Cardiac muscle cell (in vitro differentiated cells and primary cell): ENCODE measurements around the gene BAG3. TPM values are rescaled to one million over a fixed set of nuclear protein-coding genes. Genes with fewer than 3 reads are reported as not detected.

Experiments used
- DNase-seq, 2 donors: peaks; one replicate each; pipeline versions ENCODE4 v3.0.0 to v3.0.0-alpha.2; 2010 to 2017; ENCODE audit warnings: low read depth in 1 of 2, low spot score in 1 of 2
- H3K27ac ChIP-seq: fragments of 200-600 bp; sonication (generic); 2 replicates; pipeline ENCODE4 v1.5.1; 2016
- H3K27me3 ChIP-seq: fragments of 200-600 bp; sonication (generic); 2 replicates; pipeline ENCODE4 v1.6.0; 2016; ENCODE audit warnings: control low read depth
- H3K36me3 ChIP-seq: fragments of 200-600 bp; sonication (generic); 2 replicates; pipeline ENCODE4 v1.5.1; 2016; ENCODE audit warnings: control low read depth
- H3K4me1 ChIP-seq: fragments of 200-600 bp; sonication (generic); 2 replicates; pipeline ENCODE4 v1.8.1; 2017; ENCODE audit warnings: low read depth, mild to moderate bottlenecking, mixed run types
- H3K4me3 ChIP-seq: fragments of 200-600 bp; sonication (generic); 2 replicates; pipeline ENCODE4 v1.5.1; 2016; ENCODE audit warnings: mild to moderate bottlenecking
- H3K9me3 ChIP-seq: fragments of 200-600 bp; sonication (generic); 2 replicates; pipeline ENCODE4 v1.5.1; 2017; ENCODE audit warnings: low read depth, mild to moderate bottlenecking, control low read depth
- polyA plus RNA-seq: library from polyadenylated mRNA; unstranded; fragments of >200 nt; fragmentation: Nextera tagmentation; extraction: Ambion mirVana; gene quantifications from 2 replicates; pipeline ENCODE4 v1.2.1, GENCODE V29; 2016
- total RNA-seq: library from RNA; depleted of rRNA; stranded (reverse); fragments of >200 nt; gene quantifications from 2 replicates; pipeline ENCODE4 v1.2.3, GENCODE V29; 2016
- TF ChIP-seq, protein P1 (sequence below): IDR thresholded peaks from 2 replicates; pipeline ENCODE4 v1.5.1; 2012; ENCODE audit warnings: low read depth, mild to moderate bottlenecking, low read length

The BAG3 gene
- total and polyA plus RNA-seq, 2 experiments from 2014 or later = 45.4 to 62.3 TPM

DNA sequence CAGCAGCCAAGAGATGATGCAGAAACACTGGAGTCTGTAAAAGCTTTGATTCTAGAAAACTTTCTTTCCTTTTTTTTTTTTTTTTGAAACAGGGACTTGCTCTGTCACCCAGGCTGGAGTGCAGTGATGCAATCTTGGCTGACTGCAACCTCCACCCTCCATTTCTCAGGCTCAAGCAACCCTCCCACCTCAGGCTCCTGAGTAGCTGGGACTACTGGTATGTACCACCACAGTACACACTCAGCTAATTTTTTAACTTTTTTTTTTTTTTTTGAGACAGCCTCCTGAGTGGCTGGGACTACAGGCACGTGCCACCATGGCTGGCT is 17.0 kb upstream of the BAG3 start:
- no peaks in the 10 kb centered on the region for H3K36me3 ChIP-seq
- H3K4me1 ChIP-seq = no peaks in the 10 kb centered on the region
- no peak overlapping the region for H3K4me3 ChIP-seq

GRCh38 chr10:119637631-119638030 is 13.5 kb upstream of the BAG3 start:
- Histone ChIP-seq H3K27ac (no peak overlapping the region), H3K27me3 (no peaks in the 10 kb centered on the region), H3K36me3 (no peaks in the 10 kb centered on the region), H3K4me1 (no peaks in the 10 kb centered on the region), H3K9me3 (no peaks in the 10 kb centered on the region), H3K4me3 (no peak overlapping the region)
- DNase-seq = no peak
- TF ChIP-seq, protein P1, sequence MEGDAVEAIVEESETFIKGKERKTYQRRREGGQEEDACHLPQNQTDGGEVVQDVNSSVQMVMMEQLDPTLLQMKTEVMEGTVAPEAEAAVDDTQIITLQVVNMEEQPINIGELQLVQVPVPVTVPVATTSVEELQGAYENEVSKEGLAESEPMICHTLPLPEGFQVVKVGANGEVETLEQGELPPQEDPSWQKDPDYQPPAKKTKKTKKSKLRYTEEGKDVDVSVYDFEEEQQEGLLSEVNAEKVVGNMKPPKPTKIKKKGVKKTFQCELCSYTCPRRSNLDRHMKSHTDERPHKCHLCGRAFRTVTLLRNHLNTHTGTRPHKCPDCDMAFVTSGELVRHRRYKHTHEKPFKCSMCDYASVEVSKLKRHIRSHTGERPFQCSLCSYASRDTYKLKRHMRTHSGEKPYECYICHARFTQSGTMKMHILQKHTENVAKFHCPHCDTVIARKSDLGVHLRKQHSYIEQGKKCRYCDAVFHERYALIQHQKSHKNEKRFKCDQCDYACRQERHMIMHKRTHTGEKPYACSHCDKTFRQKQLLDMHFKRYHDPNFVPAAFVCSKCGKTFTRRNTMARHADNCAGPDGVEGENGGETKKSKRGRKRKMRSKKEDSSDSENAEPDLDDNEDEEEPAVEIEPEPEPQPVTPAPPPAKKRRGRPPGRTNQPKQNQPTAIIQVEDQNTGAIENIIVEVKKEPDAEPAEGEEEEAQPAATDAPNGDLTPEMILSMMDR = no peak

More for the DNA sequence above, 17.0 kb upstream of the BAG3 start:
- TF ChIP-seq, protein P1 = no peak
- H3K9me3 ChIP-seq = no peaks in the 10 kb centered on the region
- peak in 1 of 2 donors; percentile 62 for DNase-seq
- H3K27ac ChIP-seq = no peak overlapping the region
- H3K27me3 ChIP-seq = no peaks in the 10 kb centered on the region

DNA sequence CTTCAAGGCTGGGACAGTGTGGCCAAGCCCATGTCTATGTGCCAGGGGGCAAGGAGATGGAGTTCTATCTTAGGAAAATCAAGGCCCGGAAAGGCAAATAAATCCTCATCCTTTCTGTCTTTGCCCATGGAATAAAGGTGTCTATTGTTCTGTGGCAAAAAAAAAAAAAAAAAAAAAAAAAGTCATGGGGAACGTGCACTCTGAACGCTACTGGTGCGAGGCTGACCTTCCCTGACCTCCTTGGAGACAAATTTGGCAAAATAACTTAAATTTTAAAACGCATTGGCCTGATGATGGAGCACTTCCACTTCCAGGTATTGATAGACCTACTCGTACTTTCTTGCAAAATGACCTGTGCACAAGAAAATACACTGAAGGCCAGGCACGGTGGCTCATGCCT is 12.2 kb upstream of the BAG3 start:
- H3K4me3 ChIP-seq = no peak overlapping the region
- H3K27me3 ChIP-seq = no peaks in the 10 kb centered on the region
- TF ChIP-seq, protein P1 = no peak
- no peaks in the 10 kb centered on the region for H3K9me3 ChIP-seq
- no peaks in the 10 kb centered on the region for H3K4me1 ChIP-seq
- H3K36me3 ChIP-seq = no peaks in the 10 kb centered on the region
- no peak overlapping the region for H3K27ac ChIP-seq
- DNase-seq = no peak

GRCh38 chr10:119640384-119640783 is 10.8 kb upstream of the BAG3 start:
- Histone ChIP-seq H3K9me3 (no peaks in the 10 kb centered on the region), H3K4me3 (no peak overlapping the region), H3K4me1 (no peaks in the 10 kb centered on the region), H3K27ac (no peak overlapping the region), H3K27me3 (no peaks in the 10 kb centered on the region), H3K36me3 (no peaks in the 10 kb centered on the region)
- TF ChIP-seq, protein P1 = no peak
- no peak for DNase-seq

DNA sequence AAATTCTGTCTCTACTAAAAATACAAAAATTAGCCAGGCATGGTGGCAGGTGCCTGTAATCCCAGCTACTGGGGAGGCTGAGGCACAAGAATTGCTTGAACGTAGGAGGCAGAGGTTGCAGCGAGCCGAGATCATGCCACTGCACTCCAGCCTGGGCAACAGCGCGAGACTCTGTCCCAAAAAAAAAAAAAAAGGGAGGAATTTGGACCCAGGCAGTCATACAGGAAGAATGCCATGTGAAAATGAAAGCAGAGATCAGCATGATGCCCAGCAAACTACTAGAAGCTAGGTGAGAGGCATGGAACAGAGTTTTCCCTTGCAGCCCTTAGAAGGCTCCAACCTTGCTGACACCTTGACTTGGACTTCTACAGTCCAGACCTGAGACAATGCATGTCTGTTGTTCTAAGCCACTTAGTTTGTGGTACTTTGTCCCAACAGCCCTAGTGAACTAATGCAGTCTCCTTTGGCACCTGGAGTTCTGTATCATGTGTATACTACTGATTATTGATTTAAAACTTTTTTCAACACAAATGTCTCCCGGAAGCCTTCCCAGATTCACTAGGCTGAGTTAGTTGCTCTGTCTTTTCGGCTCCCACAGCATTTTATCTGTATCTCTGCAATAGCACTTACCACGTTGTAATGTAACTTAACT is 10.2 kb upstream of the BAG3 start:
- no peaks in the 10 kb centered on the region for H3K9me3 ChIP-seq
- H3K36me3 ChIP-seq = no peaks in the 10 kb centered on the region
- DNase-seq = no peak
- TF ChIP-seq, protein P1 = no peak
- H3K4me3 ChIP-seq = no peak overlapping the region
- no peaks in the 10 kb centered on the region for H3K27me3 ChIP-seq
- H3K27ac ChIP-seq = no peak overlapping the region
- H3K4me1 ChIP-seq = no peaks in the 10 kb centered on the region
